Measurements from ENCODE around the gene MC2R.
"Not testable (repeated sequence)": the region's sequence is repeated elsewhere in the genome, so short reads cannot be mapped to it uniquely, and the experiment has no call there.

MC2R gene

GRCh38 chr18:13877157-13877556 lies 38.2 kb downstream of the MC2R start:
- no peaks in the 10 kb centered on the region for H3K36me3 Mint-ChIP-seq
- H3K4me3 Mint-ChIP-seq = no peak overlapping the region
- no peaks in the 10 kb centered on the region for H3K4me1 Mint-ChIP-seq
- no peaks in the 10 kb centered on the region for H3K9me3 Mint-ChIP-seq
- no peak for ATAC-seq
- H3K27me3 Mint-ChIP-seq = peaks cover 4% of the 10 kb centered on the region
- H3K27ac Mint-ChIP-seq = no peak overlapping the region

DNA sequence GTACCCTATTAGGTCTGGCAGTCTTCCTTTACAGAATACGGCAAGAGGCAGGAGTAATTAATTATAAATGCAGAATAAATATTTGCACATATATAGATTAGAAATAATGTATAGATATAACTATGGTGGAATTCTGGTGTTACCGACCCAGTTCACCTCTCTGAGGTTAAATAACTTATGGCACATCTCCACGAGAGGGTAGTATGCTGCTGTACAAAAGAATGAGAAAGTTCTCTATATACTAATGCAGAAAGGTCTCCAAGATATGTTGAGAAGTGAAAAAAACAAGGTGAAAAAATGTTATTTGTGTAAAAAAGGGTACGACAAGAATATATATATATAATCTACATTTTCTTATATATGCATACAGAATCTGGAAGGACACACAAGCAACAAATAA lies 40.8 kb downstream of the MC2R start:
- no peaks in the 10 kb centered on the region for H3K4me1 Mint-ChIP-seq
- no peaks in the 10 kb centered on the region for H3K36me3 Mint-ChIP-seq
- peaks cover 29% of the 10 kb centered on the region for H3K27me3 Mint-ChIP-seq
- no peak for ATAC-seq
- no peak overlapping the region for H3K4me3 Mint-ChIP-seq
- H3K9me3 Mint-ChIP-seq = no peaks in the 10 kb centered on the region
- no peak overlapping the region for H3K27ac Mint-ChIP-seq

DNA sequence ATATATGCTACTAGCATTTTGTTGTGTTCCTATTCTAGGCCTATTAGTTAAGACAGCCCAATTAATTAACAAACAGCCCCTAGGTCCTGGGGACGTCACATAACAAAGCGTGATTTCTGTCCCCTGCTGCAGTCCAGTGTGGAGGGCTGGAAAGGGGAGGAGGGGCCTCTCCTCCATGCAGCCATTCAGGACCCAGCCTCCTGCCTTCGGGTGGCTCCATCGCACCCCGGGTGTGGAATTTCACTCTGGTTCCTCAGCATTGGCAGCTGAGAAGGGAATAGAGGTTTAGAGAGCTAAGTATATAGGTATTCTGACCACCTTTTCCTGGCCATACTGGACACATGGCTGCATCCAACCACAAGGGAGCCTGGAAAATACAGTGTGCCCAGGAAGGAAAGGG lies 42.4 kb downstream of the MC2R start:
- ATAC-seq = no peak
- Mint-ChIP-seq H3K4me3 (no peak overlapping the region), H3K27ac (no peak overlapping the region), H3K4me1 (no peaks in the 10 kb centered on the region), H3K36me3 (no peaks in the 10 kb centered on the region), H3K27me3 (peaks cover 44% of the 10 kb centered on the region), H3K9me3 (no peaks in the 10 kb centered on the region)

- Mint-ChIP-seq H3K27me3 (peaks cover 46% of the 10 kb centered on the region), H3K36me3 (no peaks in the 10 kb centered on the region), H3K27ac (no peak overlapping the region), H3K4me1 (no peaks in the 10 kb centered on the region), H3K9me3 (no peaks in the 10 kb centered on the region), H3K4me3 (no peak overlapping the region)
- ATAC-seq = no peak
These were observed 43.0 kb downstream of the MC2R start for GRCh38 chr18:13872373-13872772.

DNA sequence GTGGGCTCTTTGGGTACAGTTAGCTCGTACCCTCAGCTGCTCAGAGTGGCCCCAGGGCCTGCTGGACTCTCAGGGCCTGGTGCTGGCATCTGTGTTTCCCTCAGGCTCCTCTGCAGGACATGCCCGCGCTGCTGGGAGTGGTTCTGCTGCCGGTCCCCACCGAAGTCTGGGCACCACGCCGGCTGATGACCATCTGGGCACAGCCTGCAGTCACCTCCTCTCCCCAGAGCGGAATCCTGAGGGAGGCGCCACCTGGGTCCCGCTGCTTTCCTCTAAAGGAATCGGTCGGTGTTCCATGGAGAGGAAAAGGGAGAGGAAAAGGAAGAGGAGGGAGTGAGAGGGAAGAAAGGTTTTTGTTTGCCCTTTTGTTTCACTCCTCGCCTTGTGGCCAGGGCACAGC lies 43.6 kb downstream of the MC2R start:
- ATAC-seq = no peak
- no peaks in the 10 kb centered on the region for H3K9me3 Mint-ChIP-seq
- H3K4me1 Mint-ChIP-seq = no peaks in the 10 kb centered on the region
- no peak overlapping the region for H3K27ac Mint-ChIP-seq
- H3K36me3 Mint-ChIP-seq = no peaks in the 10 kb centered on the region
- H3K4me3 Mint-ChIP-seq = no peak overlapping the region
- H3K27me3 Mint-ChIP-seq = peaks cover 53% of the 10 kb centered on the region

DNA sequence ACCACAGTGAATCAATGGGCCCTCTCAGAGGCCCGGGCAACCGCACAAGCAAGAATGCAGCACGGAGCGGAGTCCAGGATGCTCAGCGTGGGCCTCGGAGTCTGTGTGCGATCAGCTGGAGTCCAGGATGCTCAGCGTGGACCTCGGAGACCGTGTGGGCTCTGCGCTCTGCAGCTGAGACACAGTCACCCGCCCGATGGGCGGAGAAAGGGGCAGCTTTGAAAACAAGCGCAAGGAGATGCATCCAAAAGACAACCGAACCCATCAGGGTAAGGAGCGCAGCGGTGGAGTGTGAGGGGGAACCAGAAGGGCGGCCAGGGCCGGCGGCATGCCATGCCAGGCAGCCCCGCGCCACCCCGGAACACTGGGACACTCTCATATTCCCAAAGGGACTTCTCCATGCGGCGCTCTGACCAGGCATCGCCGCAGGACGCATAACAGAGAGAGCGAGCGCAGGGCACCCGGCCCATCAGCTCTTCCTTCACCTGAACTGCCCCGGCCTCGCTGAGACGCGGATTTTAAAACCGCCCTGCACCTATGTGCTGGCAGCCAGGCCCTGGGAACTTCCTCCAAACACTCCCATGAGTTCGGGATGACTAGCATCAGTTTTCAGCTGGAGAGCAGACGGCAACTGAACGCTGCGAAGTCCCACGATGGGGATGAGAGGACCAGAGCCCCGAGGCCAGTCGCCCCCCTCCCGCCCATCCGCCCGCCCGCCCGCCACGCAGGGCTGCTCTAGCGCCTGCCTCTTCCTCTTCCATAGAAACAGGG lies 46.6 kb downstream of the MC2R start:
- Mint-ChIP-seq H3K27me3 (peaks cover 66% of the 10 kb centered on the region), H3K36me3 (no peaks in the 10 kb centered on the region), H3K27ac (no peak overlapping the region), H3K9me3 (no peaks in the 10 kb centered on the region), H3K4me1 (no peaks in the 10 kb centered on the region), H3K4me3 (no peak overlapping the region)
- no peak for ATAC-seq

- H3K4me1 Mint-ChIP-seq, H3K27ac Mint-ChIP-seq, ATAC-seq, H3K36me3 Mint-ChIP-seq, H3K4me3 Mint-ChIP-seq: not testable (repeated sequence)
- H3K27me3 Mint-ChIP-seq = peaks cover 54% of the 10 kb centered on the region
- peaks cover 18% of the 10 kb centered on the region for H3K9me3 Mint-ChIP-seq
These were observed 52.4 kb downstream of the MC2R start for GRCh38 chr18:13862898-13863297.

DNA sequence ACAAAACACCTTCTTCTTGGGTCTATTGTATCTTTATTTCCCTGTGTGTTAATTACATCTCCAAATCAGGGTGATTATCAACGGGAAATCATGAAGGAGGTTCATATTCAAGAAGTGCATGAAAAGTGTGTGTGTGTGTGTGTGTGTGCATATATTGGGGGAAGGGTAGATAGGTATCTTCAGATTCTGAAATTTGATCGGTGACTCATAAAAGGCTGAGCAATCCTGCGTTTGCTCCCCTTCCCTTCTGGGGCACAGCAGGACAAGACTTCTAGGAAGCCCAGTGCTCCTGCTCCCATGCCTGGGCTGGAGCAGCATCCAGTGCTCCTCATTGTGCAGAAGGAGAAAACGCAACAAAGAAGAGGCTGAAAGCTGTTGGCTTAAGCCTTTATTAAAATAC lies 65.5 kb downstream of the MC2R start:
- Mint-ChIP-seq H3K27ac (no peak overlapping the region), H3K4me3 (no peak overlapping the region), H3K9me3 (peaks cover 36% of the 10 kb centered on the region), H3K36me3 (no peaks in the 10 kb centered on the region), H3K4me1 (no peaks in the 10 kb centered on the region), H3K27me3 (peaks cover 23% of the 10 kb centered on the region)
- no peak for ATAC-seq

- Mint-ChIP-seq H3K4me1 (no peaks in the 10 kb centered on the region), H3K9me3 (peaks cover 4% of the 10 kb centered on the region), H3K27ac (no peak overlapping the region), H3K27me3 (peaks cover 23% of the 10 kb centered on the region), H3K4me3 (no peak overlapping the region), H3K36me3 (no peaks in the 10 kb centered on the region)
- ATAC-seq = no peak
These were observed 78.8 kb downstream of the MC2R start for GRCh38 chr18:13836559-13836958.

DNA sequence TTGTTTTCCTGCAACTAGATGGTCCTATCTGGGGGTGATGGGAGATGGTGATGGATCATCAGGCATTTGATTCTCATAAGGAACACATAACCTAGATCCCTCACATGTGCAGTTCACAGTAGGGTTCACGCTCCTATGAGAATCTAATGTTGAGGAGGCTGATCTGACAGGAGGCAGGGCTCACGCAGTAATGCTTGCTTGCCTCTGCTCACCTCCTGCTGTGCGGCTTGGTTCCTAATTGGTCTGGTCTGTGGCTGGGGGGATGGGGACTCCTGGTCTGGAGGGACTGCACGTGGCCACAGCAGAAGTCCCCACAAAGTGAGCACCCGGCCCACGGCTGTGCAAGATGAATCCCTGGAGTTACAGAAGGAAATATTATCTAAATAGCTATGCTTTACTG lies 80.1 kb downstream of the MC2R start:
- Mint-ChIP-seq H3K27ac (no peak overlapping the region), H3K9me3 (peaks cover 6% of the 10 kb centered on the region), H3K27me3 (peaks cover 36% of the 10 kb centered on the region), H3K36me3 (no peaks in the 10 kb centered on the region), H3K4me3 (no peak overlapping the region), H3K4me1 (no peaks in the 10 kb centered on the region)
- no peak for ATAC-seq

DNA sequence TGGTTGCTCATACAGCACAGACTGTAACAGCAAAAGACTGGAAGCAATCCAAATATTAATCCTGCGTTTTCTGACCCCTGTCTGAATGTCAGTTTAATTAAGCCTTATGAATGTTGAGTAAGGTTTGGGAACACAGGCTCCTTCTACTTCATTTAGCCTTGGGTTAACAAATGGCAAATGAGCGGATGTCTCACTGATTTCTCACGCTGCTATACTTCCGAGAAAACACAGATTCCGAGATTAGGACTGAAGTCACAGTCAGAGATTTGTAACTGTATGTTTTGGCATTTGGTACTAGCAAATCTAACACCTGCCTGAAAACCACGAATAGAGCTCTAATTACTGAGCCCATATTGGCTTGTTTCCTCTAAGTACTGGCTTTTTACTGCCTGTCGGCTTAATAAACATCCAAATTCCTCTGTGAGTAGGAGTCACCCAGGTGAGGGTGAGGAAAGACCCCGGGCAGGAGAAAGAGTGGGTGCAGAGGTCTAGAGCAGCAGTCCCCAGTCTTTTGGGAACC lies 80.8 kb downstream of the MC2R start:
- H3K9me3 Mint-ChIP-seq = peaks cover 6% of the 10 kb centered on the region
- no peaks in the 10 kb centered on the region for H3K36me3 Mint-ChIP-seq
- no peak overlapping the region for H3K27ac Mint-ChIP-seq
- no peaks in the 10 kb centered on the region for H3K4me1 Mint-ChIP-seq
- no peak overlapping the region for H3K4me3 Mint-ChIP-seq
- ATAC-seq = no peak
- peaks cover 36% of the 10 kb centered on the region for H3K27me3 Mint-ChIP-seq
